NCI-H510A (cell line): Measurements from ENCODE around the gene TMEM47.

Source experiments
- DNase-seq: peaks from one replicate; lab custom pipeline; 2025; lab: John Stamatoyannopoulos, UW

The TMEM47 gene

DNA sequence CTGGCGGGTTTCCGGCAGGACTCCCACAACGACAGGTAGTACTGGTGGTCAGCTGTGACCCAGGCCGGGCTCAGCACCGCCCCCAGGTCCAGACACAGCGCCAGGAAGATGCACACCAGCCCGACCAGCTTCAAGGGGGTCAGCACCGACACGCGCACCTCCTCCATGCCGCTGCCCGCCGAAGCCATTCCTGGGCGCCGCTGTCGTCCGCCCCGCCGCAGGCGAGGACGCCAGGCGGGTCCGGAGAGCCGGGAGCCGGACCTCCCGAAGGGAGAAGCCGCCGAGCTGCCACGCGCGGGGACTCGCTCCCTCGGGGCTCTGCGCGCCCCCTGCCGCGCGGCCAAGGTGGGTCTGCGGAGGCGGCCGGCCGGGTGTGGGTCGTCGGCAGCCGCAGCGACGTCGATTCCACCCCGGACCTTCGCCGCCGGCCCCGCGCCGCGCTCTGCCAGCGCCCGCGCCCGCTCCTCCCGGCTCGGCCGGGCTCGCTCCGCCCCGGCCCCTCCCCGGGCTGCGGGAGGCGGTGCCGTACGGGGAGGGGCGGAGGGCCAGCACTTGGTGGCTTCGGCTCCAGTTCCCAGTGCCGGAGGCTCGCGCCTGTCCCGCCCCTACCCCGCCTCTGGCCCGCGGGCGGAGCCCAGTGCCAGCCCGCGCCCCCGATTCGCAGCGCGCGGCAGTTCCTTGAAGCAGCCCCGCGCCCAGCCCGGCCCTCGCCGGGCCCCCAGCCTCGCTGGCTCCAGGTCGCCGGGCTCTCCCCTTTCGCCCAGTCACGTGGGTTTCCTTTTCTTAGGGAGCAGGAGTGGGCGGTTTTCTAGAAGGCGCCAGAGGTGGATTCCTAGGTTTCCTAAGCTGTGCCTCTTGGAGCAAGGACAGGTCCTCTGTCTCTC lies at the start of gene TMEM47:
Gene TMEM47 (minus strand): TSS at position 444 of the 884 bp plus-strand sequence. CDS start 256 bp downstream, at position 188.
- peak; percentile 68 for DNase-seq

DNA sequence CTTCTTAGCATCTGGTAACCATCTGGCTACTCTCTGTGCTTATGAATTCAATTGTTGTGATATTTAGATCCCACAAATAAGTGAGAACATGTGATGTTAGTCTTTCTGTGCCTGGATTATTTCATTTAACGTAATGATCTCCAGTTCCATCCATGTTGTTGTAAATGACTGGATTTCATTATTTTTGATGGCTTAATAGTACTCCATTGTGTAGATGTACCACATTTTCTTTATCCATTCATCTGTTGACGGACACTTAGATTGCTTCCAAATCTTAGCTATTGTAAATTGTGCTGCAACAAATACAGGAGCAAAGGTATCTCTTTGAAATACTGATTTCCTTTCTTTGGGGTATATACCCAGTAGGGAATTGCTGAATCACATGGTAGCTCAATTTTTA lies 30.0 kb upstream of the TMEM47 start:
- DNase-seq: no peak

DNA sequence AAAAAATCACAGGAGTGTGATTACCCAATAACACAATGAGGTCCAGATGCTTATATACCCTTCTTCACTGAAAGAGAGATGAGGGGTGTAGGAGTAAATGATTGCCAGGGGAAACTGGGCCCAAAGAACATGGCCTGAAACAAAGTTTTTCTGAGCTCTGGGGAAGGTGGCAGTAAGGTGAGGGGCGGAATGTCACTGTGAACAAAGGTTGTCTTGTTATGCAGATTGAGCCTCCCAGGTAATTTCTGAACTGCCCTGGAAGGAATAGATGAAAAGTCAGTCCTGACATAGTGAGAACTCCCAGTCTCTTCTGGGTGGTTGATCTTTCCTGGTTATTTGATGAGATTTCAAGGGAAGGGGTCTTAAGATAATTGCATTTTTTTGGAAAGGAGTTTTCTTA lies 2.5 kb upstream of the TMEM47 start:
- DNase-seq: no peak

DNA sequence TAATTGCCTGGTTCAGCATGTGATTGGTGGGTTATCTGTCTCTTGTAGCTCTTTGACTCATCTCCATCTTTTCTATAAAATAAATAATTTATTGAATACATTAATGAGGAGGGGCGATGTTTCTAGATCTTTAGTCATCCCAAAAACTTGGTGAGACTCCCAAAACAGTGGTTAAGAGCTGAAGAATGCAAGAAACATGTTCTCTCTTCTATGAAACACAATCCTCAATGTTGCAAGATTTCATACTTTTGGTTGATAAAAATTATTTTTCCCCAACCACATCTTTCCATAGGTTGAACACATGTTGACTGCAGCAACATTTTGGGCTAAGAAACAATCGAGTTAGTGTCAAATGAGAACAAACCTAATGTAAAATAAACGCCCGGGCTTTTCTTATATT lies 1.2 kb upstream of the TMEM47 start:
- no peak for DNase-seq

DNA sequence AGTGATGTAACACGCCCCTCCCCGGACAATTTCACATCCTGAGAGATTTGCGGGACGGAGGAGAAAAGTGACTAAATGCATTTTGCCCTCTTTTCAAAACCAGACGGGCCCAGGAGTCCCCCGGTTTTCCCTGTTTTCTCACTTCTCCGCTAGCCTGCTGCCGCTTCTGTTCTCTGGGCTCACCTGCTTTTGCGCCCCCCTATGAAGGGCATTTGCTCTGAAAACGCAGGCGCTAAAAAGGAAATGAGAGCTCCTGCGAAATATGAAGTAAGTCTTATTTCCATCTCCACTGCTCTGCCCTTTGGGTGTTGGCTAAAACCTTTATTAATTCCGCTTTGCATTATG lies 613 bp upstream of the TMEM47 start:
- DNase-seq: no peak

DNA sequence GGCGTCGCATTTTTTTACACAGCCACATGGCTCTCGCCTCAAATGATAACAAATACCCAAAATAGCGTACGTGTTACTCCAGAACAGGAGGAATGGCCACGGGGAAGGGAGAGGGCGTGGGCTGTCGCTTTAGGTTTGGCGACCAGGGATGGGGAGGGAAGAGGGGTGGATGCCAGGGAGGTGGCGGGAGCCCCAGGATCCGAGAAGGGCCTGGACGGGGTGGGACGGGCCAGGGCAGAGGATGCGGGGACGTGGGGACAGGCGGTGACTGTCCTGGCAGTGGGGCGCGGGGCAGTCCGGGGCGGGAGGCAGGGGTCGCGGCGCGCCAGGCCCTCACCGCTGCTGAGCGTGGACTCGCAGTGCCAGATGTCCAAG lies 631 bp downstream of the TMEM47 start:
- DNase-seq: no peak

DNA sequence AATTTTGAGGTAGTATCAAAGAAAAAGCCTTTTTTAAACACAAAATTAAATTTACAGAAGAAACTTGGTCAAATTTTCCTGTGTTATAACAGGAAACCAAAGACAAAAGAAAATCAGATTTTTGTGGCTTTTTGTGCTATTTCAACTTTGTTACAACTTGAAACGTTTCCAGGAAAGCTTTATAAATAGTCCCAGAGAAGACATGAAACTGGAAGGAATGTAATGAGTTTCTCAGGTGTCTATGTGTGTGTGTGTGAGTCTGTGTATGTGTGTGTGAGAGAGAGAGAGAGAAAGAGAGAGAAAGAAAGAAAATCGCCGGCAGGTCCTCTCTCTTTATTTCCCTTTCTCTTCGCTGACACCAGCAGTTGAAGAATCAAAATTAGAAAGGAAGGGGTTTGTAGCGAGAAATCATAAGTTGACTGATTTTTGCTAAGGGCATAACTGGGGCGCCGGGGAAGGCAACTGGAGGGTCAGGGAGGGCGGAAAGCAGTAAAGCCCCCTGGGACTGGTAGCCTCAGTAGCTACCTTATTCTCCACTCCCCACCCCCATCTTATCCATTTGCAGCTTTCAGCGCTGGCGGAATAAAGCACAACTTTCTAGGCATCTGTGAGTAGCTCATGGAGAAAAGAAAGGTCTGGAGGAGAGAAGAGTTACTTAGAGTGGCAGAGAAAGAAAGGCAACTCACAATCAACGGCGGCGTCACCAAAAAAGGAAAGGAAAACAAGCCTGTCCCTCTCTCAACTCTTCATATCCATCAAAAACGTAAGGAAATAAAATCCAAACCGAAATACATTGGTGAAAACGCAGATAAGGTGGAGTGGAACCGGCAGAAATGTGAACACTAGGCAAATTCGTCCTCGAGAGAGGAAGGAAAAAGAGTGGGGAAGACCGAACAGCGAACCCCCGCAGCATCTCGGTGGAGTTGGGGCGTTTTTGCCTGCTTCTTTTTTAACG lies 1.3 kb downstream of the TMEM47 start:
- DNase-seq: no peak

DNA sequence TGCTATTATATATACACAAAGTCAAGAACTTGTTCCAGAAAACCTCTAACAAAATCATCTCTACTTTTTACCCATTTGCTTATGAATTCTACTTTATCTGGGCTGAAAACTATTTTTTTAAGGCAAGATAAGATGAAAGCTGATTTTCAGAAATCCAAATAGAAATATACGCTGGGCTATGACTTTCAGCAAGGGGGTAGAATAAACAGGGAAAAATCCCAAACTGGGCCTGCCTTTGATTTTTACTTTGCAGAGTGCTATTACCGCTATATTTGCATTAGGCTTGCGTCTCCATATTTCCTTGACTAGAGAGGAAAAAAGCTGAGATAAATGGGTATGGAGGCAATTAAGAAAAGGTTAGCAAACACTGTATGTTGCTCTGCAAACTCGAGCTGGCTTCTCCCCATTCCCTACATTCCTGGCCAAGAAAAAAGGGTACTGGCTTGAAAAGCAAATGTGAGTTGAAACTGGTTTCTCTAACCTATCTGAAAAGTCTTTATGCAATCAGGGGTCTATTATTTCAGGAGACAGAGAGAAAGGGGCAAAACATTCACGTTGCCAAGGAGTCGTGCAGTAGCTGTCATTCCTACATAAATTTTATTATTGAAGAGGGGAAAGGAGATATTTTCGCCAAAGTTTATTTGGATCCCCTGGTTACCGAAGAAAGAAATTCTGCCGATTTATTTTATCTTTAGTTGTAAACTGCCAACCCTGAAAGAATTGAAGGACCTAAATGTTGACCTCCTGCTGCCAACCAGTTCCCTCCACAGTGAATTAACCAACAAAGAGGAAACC lies 2.2 kb downstream of the TMEM47 start:
- no peak for DNase-seq

DNA sequence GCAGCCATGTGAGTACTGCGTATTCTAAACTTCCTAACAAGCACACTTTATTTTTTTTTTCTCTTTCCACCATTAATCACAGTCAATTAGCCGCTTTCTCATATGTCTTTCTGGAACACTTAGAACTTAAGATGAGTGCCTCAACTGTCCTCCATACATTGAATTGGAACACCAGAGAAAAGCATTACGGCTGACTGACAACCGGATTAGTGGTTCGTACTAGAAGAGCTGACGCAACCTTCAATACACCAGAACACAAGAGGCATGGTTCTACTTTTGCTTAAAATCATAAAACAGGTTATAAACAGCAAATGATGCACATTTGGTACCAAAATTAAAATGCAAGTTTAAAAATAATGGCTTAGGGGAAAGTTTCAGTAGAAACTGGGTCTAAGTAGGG lies 3.3 kb downstream of the TMEM47 start:
- peak; percentile 1 for DNase-seq

DNA sequence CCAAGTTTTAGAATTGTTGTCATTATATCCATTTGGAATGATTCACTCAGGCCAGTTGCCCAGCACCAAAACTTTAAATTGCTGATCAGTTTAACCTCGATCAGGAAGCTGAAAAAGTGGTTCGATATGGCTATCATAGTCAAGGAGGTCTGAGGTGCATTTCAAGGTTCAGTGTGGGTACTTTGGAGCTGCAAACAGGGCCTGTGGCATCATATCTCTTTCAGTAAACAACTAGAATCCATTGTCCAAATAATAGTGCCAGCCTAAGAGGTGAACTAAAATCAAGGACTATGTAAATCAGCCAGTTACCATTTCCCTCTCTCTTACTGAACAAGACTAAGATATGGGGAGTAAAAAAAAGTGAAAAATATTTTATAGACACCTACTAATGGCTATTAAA lies 14.2 kb downstream of the TMEM47 start:
- DNase-seq: no peak

DNA sequence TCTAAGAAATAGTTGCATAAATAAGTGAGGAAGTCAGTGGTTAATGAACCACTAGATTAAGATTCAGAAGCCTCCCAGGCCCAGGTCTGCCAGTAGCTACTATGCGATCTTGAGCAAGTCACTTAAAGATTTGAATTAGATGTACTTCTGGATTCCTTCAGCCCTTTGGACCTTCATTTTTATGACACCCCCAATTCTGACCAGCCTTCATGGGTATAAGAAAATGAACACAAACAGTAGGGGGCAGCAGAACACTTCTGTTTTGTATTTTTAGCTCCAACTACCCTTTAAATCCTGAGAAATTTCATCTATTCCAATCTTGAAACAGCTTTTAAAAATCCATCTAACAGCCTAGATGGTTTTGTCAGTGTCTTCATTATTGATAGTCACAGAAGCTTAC lies 19.0 kb downstream of the TMEM47 start:
- DNase-seq: peak; percentile 0

DNA sequence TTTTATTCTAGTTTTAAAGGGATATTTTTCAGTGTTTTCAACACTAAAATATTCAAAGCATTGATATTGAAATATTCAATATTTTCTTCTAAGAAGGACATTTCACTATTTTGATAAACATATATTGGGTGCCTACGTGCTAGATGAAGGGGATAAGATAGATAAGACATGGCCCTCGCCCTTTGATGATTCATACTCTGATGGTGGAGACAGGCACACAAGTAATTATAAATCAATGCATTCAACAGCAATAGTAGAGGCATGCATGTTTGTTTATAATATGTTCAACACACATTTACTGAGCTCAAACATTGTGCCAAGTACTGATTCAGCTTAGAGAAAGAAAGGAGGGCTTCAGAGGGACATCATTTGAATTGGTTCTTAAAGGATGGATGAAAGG lies 22.7 kb downstream of the TMEM47 start:
- no peak for DNase-seq

DNA sequence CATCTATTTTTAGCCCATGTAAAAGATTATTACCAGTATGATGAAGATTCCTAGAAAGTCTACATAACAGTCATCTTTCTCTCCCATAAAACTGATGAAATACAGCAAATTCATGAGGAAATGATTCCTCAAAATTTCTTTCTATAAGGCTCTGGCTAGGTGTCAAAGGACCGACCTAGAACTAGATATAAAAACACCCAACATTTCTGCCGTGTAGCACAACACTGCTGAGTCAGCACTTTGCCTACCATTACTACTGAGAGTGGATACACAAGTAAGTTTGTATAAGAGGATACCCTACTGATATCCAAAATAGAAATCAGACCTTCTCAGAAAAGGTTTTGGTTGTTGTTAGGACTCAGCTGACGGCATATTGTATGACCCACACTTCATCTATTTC lies 24.7 kb downstream of the TMEM47 start:
- DNase-seq: no peak

DNA sequence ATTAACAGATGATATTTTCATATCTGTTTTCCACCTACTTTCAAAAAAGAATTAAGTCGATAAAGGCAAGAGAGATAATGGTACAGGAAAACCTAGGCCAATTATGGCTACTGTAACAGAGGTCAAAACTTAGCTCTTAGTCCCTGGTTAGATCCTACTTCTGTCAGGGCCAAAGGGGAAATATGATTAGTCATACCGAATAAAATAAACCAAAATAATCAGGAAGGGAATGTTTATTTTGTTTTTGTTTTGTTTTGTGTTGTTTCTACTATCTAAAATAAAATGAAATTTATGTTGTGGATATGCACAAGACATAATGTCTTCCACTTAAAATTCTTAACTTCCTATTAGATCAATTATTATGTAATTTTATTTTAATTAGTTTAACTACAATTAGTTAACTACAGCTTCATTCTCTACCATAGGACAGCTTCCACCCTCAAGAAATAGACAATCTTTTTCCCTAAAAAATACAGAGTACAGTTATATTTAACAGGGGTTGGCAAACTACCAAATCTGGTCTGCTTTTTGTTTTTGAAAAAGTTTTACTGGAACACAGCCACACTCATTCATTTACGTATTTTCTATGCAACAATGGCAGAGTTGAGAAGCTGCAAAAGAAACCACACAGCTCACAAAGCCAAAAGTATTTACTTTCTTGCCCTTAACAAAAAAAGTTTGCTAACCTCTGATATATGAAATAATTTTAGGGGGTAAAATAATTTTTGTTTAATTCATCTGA lies 25.4 kb downstream of the TMEM47 start:
- no peak for DNase-seq

DNA sequence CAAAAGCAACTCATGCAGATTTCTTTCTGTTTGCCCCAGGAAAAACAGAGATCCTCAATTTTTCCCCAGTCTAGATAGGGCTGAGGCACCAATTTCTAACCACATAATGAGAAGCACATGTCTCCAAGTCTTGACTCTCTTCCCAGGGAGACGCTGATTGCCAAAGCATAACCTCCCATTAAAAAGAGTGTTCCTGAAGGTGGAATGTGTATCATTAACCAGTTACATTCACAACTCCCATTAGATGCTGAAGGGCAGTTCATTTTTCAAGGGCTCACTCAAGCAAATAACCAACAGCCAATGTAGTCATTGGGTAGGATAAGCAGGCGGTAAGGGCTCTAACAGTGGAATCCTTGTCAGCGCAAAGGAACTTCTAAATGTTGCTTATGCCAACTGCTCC lies 27.5 kb downstream of the TMEM47 start:
- DNase-seq: no peak

DNA sequence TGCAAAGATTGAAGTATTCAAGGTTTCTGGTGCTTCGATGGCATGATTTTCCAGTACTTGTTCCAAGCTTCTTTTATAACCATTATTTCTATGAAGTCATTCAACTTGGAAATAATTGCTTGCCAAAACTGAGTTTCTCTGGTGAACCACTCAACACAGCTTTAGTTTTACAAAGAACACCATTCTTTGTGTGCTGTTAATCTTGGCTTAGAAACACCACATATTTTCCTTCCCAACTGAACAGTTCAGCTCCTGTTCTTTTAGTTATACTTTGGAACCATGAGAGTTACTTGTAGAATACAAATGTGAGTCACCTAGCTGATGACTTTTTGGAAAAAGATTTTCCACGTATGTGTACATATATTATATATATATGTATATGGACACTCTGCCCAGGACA lies 32.7 kb downstream of the TMEM47 start:
- DNase-seq: no peak

DNA sequence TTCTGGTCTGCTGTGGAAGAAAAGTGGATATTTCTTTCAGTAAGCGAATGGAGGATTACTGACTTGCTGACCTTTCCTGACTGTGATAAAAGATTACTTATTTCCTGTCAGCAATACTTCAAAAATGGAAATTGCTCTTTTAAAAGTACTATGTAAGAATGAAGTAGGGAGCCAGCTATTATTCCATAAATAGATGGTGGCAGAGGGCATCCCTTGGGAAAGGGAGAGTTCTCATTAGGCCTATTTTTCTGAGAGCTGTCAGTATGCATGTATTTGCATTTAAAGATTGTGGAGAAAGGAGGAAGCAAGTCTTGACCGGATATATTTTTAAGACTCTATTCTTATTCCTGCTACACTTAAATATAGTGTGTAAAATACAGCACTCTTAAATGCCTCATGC lies 37.2 kb downstream of the TMEM47 start:
- no peak for DNase-seq

DNA sequence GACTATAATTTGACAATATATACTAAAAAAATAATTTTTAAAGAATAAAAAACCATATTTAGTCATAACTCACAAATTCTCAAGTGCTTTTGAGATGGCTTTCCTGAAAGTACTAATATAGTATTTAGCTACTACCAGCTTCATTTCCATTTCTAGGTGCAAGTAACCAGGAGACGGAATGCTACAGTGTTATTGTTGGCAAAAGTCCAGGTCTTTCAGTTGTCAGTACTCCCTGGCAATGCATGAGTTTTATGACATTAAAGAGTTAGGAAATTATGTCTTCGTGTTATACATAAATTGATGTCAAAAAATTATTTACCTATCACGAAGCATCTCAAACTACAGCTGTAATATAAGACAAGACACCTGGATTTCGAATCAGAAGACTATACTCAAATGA lies 45.0 kb downstream of the TMEM47 start:
- DNase-seq: peak; percentile 1

DNA sequence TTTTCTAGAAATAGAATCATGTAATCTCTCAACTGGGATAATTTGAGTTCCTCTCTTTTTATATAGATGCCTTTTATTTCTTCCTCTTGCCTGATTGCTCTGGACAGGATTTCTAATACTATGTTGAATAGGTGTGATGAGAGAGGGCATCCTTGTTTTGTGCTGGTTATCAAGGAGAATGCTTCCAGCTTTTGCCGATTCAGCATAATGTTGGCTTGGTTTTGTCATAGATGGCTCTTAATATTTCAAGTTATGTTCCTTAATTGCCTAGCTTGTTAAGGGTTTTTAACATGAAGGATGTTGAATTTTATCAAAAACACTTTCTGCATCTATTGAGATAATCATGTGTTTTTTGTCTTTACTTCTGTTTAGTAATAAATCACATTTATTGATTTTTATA lies 58.7 kb downstream of the TMEM47 start:
- no peak for DNase-seq

DNA sequence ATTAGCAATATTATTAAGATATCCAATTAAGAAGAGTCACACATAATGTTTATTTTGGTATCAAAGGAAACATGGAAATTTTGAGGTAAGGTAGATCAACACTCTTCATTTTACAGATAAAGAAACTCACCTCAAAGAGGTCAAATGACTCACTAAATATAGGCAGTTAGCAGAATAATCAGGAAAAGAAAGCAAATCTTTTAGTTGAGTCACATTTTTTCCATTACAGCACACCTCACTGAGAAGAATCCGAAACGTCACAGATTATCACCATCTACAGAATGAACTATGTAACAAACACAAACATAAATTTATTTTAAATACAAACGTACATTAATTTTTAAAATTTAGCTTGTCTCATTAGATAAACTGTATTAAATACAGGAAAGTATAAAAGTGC lies 70.1 kb downstream of the TMEM47 start:
- DNase-seq: no peak

DNA sequence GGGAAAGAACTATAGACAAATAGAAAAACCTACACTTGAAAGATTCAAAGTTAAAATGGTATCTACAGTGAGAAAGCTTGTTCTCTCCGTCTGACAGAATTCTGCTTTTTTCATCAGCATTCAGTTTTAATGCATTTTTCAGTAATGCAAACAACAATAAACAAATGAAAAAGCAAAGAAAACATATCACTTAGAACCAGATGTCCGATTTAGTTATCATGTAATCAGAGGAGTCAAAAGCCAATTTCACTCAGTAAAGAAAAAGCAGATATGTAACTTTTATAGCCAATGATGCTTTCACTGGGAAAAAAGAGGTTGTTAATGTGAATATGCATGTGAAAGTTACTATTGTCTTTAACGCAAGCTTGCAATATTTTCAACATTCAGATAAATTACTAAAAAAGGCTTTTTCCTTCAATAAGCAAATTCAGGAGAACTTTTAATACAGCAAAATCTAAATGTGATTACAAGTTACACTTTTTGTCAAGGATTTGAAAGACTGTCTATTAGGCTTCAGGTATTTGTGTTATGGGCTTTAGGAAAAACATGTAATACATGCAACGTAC lies 70.7 kb downstream of the TMEM47 start:
- DNase-seq: no peak
